Measurements from ENCODE around the gene CPM.

CPM gene

GRCh38 chr12:68871921-68872320, 61.0 kb downstream of the CPM start:
- DNase-seq: no peak

GRCh38 chr12:68871396-68871795, 61.6 kb downstream of the CPM start:
- DNase-seq: no peak

GRCh38 chr12:68870443-68870842, 62.5 kb downstream of the CPM start:
- no peak for DNase-seq

GRCh38 chr12:68870011-68870410, 63.0 kb downstream of the CPM start:
- DNase-seq: no peak

- DNase-seq: no peak
These were observed 64.8 kb downstream of the CPM start for GRCh38 chr12:68868043-68868790.

- no peak for DNase-seq
These were observed 65.4 kb downstream of the CPM start for GRCh38 chr12:68867606-68868005.

- DNase-seq: no peak
These were observed 66.0 kb downstream of the CPM start for GRCh38 chr12:68866950-68867349.

- no peak for DNase-seq
These were observed 67.4 kb downstream of the CPM start for GRCh38 chr12:68865399-68866164.

GRCh38 chr12:68864604-68865003, 68.4 kb downstream of the CPM start:
- no peak for DNase-seq

GRCh38 chr12:68863886-68864454, 69.0 kb downstream of the CPM start:
- DNase-seq: peak; percentile 35

GRCh38 chr12:68863109-68863770, 69.7 kb downstream of the CPM start:
- no peak for DNase-seq

- no peak for DNase-seq
These were observed 71.1 kb downstream of the CPM start for GRCh38 chr12:68861890-68862289.

GRCh38 chr12:68856510-68856909, 76.5 kb downstream of the CPM start:
- no peak for DNase-seq

- no peak for DNase-seq
These were observed 77.2 kb downstream of the CPM start for GRCh38 chr12:68855771-68856170.

GRCh38 chr12:68855111-68855510, 77.9 kb downstream of the CPM start:
- DNase-seq: no peak

- DNase-seq: no peak
These were observed 78.4 kb downstream of the CPM start for GRCh38 chr12:68854554-68854953.

- no peak for DNase-seq
These were observed 78.9 kb downstream of the CPM start for GRCh38 chr12:68854078-68854468.

GRCh38 chr12:68853396-68854077, 79.4 kb downstream of the CPM start:
- DNase-seq: no peak

GRCh38 chr12:68851592-68852306, 81.2 kb downstream of the CPM start:
- DNase-seq: no peak

- no peak for DNase-seq
These were observed 82.6 kb downstream of the CPM start for GRCh38 chr12:68850390-68850789.

GRCh38 chr12:68846811-68847210, 86.2 kb downstream of the CPM start:
- DNase-seq: no peak

All from NCI-H1105 (cell line).